DOHH2 (cell line): ENCODE data around the gene TBX4.

Experiments
- CTCF ChIP-seq: fragments of 200-600 bp; sonication (generic); IDR thresholded peaks from one replicate; pipeline ENCODE4 v1.5.1; 2014; ENCODE audit warnings: antibody characterized with exemption, mild to moderate bottlenecking, low read depth, low read length; ENCODE audit not compliant: poor library complexity, severe bottlenecking
- EZH2phosphoT487 ChIP-seq: fragments of 200-600 bp; sonication (generic); IDR thresholded peaks from 2 replicates; pipeline ENCODE4 v1.6.1; 2017; ENCODE audit warnings: borderline replicate concordance, mild to moderate bottlenecking, antibody characterized with exemption, low read length, moderate library complexity, mixed read lengths

- TF ChIP-seq CTCF: no peak
- TF ChIP-seq EZH2phosphoT487: no peak
Observed at GRCh38 chr17:61404913-61405685, 47.1 kb upstream of the TBX4 start.
